ENCODE measurements around the gene GSG1L2. TPM values are rescaled to one million over a fixed set of nuclear protein-coding genes. Genes with fewer than 3 reads are reported as not detected.
"Not testable (repeated sequence)": the region's sequence is repeated elsewhere in the genome, so short reads cannot be mapped to it uniquely, and the experiment has no call there.

The GSG1L2 gene
- total RNA-seq, 2 experiments from 2014 or later: not detected

DNA sequence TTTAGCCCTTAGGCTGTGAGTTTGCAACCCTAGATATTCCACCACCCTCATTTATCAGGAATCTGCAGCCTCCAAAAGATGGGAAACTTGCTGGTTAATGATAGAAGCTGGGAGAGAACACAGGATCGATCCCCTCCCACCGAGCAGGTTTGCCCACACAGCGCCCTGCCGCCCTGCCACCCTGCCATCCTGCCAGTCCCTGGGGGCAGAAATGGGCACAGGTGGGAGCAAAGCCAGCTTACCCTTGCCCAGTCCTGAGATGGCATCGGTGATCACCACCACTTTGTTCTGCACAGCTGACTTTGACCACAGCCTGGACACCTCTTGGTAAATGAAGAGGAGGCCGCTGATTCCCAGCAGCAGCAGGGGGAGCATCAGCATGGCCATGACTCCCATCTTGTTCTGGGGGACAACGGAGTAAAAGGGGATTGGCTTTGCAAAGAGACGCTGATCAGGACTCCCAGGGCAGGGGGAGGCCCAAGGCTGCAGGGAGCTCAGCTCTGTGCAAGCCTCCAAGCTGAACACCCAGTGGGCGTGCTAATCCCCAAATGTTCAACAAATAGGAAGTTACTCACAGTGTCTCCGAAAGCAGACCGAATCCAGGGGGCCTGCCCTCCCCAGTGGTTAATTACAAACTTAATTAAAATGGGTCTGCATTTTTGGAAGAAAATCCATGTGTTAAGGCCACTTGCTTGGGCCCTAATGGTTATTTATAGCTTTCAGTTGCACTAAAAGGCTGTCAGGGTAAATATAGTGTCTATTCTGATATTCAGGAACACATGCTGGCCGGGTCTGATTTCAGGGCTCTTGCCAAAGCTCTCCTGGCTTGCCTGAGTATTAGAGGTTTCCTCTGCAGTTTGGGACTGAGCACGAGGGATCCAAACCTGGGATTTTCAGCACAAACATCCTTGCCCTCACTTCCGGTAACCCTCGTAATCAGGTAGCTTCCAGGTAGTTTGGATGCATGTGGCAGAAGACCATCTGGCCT is 30.7 kb downstream of the GSG1L2 start, which contains the start of gene DHRS7C:
Gene DHRS7C (minus strand): TSS at position 704 of the 988 bp plus-strand sequence. CDS start 308 bp downstream, at position 396.
- DNase-seq: no peak
- no peaks in the 10 kb centered on the region for H3K36me3 Mint-ChIP-seq (ENCODE audit: low read depth)
- CTCF ChIA-PET: interaction anchor here (1.3 kb wide), 1 partner anchor 23 kb away, joined by 3 read pairs; no protein-coding TSS in a partner anchor
- no peaks in the 10 kb centered on the region for H3K9me3 Mint-ChIP-seq
- H3K27me3 Mint-ChIP-seq: no peaks in the 10 kb centered on the region
- H3K4me1 Mint-ChIP-seq: no peaks in the 10 kb centered on the region
- no peak within 1 kb of the TSS for H3K4me3 Mint-ChIP-seq
- H3K27ac Mint-ChIP-seq: no peak within 1 kb of the TSS
- POLR2A ChIA-PET: no interaction called here

DNA sequence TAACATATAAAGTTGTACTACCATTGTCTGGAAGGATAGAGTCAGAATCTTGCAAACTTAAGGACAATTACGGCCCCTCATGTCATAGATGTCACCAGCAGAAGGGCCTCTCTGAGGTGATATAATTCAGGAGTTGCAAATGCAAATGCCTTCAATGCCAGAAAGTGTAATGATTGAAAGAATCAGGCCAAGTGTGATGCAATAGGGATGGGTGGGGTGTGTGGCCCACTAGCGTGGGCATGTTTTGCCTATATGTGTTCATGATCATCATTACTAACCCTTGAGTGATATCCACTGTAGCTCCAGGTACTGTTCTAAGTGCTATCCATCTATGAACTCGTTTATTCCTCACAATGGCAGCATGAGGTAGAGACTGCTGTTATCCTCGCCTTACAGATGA is 31.6 kb downstream of the GSG1L2 start:
- ChIA-PET POLR2A (no interaction called here), CTCF (interaction anchor here (1.3 kb wide), 1 partner anchor 22 kb away, joined by 3 read pairs; no protein-coding TSS in a partner anchor)
- Mint-ChIP-seq H3K27me3 (no peaks in the 10 kb centered on the region), H3K4me3 (no peak overlapping the region), H3K27ac (no peak overlapping the region), H3K36me3 (ENCODE audit: low read depth) (no peaks in the 10 kb centered on the region), H3K4me1 (no peaks in the 10 kb centered on the region), H3K9me3 (no peaks in the 10 kb centered on the region)
- DNase-seq: no peak

DNA sequence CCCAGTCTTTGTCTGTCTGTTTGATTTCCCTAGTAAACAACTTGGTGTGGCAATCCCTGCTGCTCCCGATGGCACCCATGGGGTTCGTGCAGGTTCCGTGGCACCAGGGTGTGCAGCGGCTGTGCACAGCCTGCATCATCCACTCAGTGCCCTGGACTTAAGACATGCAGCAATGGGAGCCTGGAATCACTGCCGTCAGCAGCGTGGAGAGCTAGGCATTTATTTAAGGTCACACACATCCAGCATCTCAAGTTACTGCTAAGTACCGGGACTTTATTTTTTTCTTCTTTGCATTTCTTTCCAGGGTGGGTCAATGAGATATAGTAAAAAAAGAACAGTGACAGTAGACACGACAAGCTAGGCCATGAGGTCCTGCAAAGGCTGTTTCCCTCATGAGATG is 33.3 kb downstream of the GSG1L2 start:
- Mint-ChIP-seq H3K4me3 (no peak overlapping the region), H3K9me3 (no peaks in the 10 kb centered on the region), H3K27ac (no peak overlapping the region), H3K4me1 (no peaks in the 10 kb centered on the region), H3K36me3 (ENCODE audit: low read depth) (no peaks in the 10 kb centered on the region), H3K27me3 (no peaks in the 10 kb centered on the region)
- CTCF ChIA-PET: no interaction called here
- POLR2A ChIA-PET: no interaction called here
- no peak for DNase-seq

DNA sequence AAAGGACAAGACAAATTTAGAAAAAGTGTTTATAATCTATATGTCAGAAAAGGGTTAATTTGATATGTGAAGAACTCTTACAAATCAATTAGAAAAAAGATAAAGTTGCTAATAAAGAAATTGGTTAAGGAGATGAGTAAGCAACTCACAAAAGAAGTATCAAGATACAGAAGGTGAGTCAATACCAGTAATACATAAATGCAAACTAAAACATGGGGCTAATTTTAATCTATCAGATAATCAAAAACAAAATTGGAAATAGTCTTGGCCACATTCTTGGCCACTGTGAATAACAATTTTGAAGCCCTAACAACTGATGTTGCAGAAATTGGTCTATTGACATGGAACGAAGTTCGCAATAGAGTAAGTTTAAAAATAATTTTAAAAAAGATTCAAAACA is 37.3 kb downstream of the GSG1L2 start:
- ChIA-PET CTCF (no interaction called here), POLR2A (no interaction called here)
- H3K27me3 Mint-ChIP-seq: peaks cover 8% of the 10 kb centered on the region
- no peaks in the 10 kb centered on the region for H3K4me1 Mint-ChIP-seq
- H3K4me3 Mint-ChIP-seq: no peak overlapping the region
- no peak for DNase-seq
- no peaks in the 10 kb centered on the region for H3K9me3 Mint-ChIP-seq
- H3K27ac Mint-ChIP-seq: no peak overlapping the region
- no peaks in the 10 kb centered on the region for H3K36me3 Mint-ChIP-seq (ENCODE audit: low read depth)

DNA sequence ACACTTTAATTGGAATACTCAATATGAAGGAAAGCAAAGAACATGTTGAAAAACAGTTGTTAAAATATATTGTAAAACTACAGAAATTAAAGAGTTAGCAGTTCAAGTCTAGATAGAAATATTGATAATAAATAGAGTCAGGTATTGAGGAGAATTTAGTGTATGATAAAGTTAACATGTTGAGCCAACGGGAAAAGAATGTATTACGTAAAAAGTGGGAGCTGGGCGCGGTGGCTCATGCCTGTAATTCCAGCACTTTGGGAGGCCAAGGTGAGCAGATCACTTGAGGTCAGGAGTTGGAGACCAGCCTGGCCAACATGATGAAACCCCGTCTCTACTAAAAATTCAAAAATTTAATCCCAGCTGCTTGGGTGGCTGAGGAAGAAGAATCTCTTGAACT is 38.4 kb downstream of the GSG1L2 start:
- H3K4me1 Mint-ChIP-seq; H3K36me3 Mint-ChIP-seq (ENCODE audit: low read depth); POLR2A ChIA-PET; DNase-seq; H3K27ac Mint-ChIP-seq; H3K27me3 Mint-ChIP-seq; H3K4me3 Mint-ChIP-seq; CTCF ChIA-PET; H3K9me3 Mint-ChIP-seq: not testable (repeated sequence)

DNA sequence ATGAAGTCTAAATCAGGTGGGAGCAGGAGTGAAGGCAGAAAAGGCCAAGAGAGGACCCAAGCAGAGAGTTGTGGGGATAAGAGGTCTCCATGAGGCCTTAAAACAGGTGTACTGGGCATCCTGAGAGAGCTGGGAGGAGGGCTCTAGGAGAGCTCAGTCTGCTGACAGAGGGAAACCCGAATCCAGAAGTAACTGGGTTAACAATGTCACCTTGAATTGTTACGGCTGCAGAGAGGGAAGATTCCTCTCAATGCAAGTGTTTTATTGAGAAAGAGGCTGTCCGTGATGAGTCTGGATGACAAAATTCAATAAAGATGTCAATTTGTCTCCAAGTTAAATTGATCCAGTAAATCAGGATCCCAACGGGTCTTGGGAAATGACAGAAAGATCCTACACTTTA is 38.8 kb downstream of the GSG1L2 start:
- no peak for DNase-seq
- H3K4me1 Mint-ChIP-seq: no peaks in the 10 kb centered on the region
- no peak overlapping the region for H3K4me3 Mint-ChIP-seq
- CTCF ChIA-PET: interaction anchor here (0.6 kb wide), 1 partner anchor 802 kb away, joined by 5 read pairs; no protein-coding TSS in a partner anchor
- POLR2A ChIA-PET: no interaction called here
- H3K9me3 Mint-ChIP-seq: no peaks in the 10 kb centered on the region
- no peaks in the 10 kb centered on the region for H3K36me3 Mint-ChIP-seq (ENCODE audit: low read depth)
- peaks cover 8% of the 10 kb centered on the region for H3K27me3 Mint-ChIP-seq
- no peak overlapping the region for H3K27ac Mint-ChIP-seq

DNA sequence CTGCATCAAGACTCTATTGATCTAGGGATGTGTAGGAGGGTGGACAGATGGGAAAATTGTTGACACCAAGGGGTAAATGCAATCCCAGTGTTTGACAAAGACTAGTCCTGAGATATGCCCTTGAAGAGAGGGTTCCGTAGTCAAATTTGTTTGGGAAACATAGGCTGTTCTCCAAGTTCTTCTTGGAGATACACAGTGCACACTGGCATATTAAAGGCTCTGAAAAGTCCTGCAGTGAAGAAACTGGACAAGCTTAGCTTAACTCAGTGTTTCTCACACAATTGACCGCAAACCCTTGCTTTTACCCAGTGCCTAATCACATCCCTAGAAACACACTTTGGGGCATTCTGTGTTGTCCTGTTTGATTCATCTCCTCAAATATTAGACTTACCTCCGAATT is 41.3 kb downstream of the GSG1L2 start:
- CTCF ChIA-PET: no interaction called here
- H3K4me1 Mint-ChIP-seq: no peaks in the 10 kb centered on the region
- POLR2A ChIA-PET: no interaction called here
- H3K27ac Mint-ChIP-seq: no peak overlapping the region
- H3K27me3 Mint-ChIP-seq: peaks cover 8% of the 10 kb centered on the region
- H3K9me3 Mint-ChIP-seq: no peaks in the 10 kb centered on the region
- no peaks in the 10 kb centered on the region for H3K36me3 Mint-ChIP-seq (ENCODE audit: low read depth)
- DNase-seq: no peak
- no peak overlapping the region for H3K4me3 Mint-ChIP-seq

DNA sequence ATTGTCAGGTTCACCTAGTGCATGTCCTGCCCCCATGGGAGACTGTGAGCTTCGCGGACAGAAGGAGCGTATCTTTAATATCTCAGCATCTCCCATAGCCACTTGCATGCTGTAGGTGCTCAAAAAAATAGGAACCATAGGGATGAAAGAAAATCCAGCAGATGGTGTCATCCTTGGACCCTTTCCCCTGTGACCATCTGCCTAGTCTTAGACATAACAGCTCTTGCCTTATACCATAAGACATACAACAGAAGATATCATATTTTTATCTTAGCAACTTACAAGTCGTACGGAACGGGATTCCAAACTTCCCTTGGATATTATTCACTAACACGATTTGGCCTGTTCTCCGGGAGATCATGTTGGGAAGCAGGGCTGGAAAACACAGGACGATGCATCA is 45.0 kb downstream of the GSG1L2 start:
- Mint-ChIP-seq H3K4me1 (no peaks in the 10 kb centered on the region), H3K27me3 (no peaks in the 10 kb centered on the region), H3K27ac (no peak overlapping the region), H3K4me3 (no peak overlapping the region), H3K36me3 (ENCODE audit: low read depth) (no peaks in the 10 kb centered on the region), H3K9me3 (no peaks in the 10 kb centered on the region)
- no peak for DNase-seq
- ChIA-PET POLR2A (no interaction called here), CTCF (no interaction called here)

DNA sequence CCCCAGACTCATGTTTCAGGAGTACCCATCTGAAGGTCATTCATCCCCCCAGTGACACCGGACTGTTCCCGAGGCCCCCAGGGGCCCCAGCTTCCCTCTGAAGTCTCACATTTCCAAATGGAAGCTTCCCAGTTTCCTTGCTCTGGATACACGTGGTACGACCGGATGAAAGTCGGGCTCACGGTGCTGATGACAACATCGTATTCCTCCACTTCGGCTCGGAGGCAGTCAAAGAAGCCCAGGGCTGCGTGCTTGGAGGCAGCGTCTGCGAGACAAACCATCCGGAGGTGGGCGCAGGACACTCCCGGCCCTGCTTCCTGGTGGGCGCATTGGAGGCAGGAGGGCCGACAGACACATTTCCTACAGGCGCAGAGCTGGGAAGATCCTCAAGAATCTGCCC is 49.2 kb downstream of the GSG1L2 start:
- H3K27ac Mint-ChIP-seq: no peak overlapping the region
- no peaks in the 10 kb centered on the region for H3K4me1 Mint-ChIP-seq
- ChIA-PET CTCF (no interaction called here), POLR2A (no interaction called here)
- H3K36me3 Mint-ChIP-seq (ENCODE audit: low read depth): no peaks in the 10 kb centered on the region
- DNase-seq: no peak
- no peaks in the 10 kb centered on the region for H3K27me3 Mint-ChIP-seq
- no peak overlapping the region for H3K4me3 Mint-ChIP-seq
- no peaks in the 10 kb centered on the region for H3K9me3 Mint-ChIP-seq

DNA sequence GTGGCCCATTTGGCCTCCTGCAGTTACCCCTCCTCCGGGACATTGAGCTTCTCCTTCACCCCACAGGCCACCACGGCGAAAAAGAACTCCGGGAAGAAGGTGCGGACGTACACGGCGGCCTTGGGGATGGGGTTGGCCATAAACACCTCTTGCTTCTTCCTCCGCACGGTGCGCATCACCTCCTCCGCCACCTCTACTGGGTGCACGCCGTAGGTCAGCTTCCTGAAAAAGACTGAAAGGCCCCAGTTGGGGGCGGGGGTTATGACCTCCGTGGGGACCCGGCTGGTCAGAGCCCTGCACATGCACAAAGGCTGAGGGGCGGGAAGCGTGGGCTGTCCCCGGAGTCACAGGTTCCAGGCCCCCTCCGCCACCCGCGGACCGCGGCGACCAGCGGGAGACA is 50.4 kb downstream of the GSG1L2 start:
- H3K9me3 Mint-ChIP-seq: no peaks in the 10 kb centered on the region
- no peak overlapping the region for H3K4me3 Mint-ChIP-seq
- no peak overlapping the region for H3K27ac Mint-ChIP-seq
- H3K36me3 Mint-ChIP-seq (ENCODE audit: low read depth): no peaks in the 10 kb centered on the region
- ChIA-PET CTCF (no interaction called here), POLR2A (no interaction called here)
- no peak for DNase-seq
- H3K4me1 Mint-ChIP-seq: no peaks in the 10 kb centered on the region
- H3K27me3 Mint-ChIP-seq: no peaks in the 10 kb centered on the region

DNA sequence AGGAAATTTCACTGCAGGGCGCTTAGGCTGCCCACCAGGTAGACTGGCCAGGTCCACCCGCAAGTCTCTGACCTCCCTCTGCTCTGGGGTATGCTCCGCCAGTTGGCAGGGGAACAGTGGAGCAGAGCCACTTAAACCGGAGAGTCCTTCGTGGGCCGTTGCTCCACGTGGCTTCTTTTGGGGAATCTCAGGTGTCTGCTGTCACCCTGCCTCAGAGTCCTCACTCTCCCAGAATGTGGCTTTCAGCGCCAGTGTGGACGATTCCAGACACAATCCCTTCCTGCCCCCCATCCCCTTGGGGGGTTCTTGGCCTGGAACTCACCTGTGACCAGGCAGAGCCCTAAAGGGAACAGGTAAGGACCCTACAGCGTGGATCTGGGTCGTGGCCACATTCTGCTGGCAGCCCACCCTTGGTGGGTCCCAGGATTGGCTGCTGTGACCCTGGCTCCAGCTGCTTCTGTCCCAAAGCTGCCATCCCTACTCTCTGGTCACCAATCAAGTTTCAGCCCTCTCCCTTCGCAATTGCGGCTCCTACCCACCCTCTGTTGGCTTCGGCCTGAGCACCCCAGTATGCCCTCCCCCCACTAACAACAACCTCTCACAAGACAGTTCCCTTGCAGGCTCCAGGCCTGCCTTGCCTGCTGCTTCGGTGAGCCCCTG is 52.7 kb downstream of the GSG1L2 start:
- DNase-seq: no peak
- H3K4me1 Mint-ChIP-seq: no peaks in the 10 kb centered on the region
- POLR2A ChIA-PET: no interaction called here
- CTCF ChIA-PET: interaction anchor here (0.8 to 1.8 kb wide), 9 partner anchors 9 to 194 kb away, joined by 3 to 9 read pairs (median 3); partner anchors contain the start of genes CFAP52 and STX8
- no peak overlapping the region for H3K27ac Mint-ChIP-seq
- no peak overlapping the region for H3K4me3 Mint-ChIP-seq
- no peaks in the 10 kb centered on the region for H3K36me3 Mint-ChIP-seq (ENCODE audit: low read depth)
- H3K9me3 Mint-ChIP-seq: no peaks in the 10 kb centered on the region
- H3K27me3 Mint-ChIP-seq: peaks cover 4% of the 10 kb centered on the region

DNA sequence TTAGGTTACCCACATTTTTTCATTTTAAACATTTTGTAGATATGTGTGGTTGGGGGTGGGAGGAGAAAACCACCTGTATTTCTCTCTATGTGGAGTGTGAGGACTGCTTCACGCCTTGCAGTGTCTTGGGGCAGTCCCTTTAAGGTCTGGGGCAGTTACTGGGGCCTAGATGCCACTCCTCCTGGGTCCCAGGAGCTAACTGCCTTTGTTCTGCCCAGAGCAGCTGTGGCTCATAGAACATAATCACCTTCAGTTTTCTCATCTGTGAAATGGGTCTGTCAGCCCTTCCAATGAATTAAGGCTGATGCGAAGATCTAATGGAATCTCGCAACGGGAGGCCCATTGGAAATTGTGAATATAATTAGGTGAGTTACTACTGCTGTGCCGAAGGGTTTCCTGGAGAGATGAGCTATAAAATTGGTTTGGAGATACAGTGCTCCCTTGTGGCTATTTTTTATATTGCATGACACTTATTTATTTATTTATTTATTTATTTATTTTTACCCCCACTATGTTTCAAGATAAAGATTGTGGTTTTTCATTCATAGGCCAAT is 53.4 kb downstream of the GSG1L2 start:
- Mint-ChIP-seq H3K27me3 (peaks cover 5% of the 10 kb centered on the region), H3K4me3 (no peak overlapping the region), H3K4me1 (peaks cover 4% of the 10 kb centered on the region), H3K9me3 (no peaks in the 10 kb centered on the region), H3K27ac (no peak overlapping the region), H3K36me3 (ENCODE audit: low read depth) (no peaks in the 10 kb centered on the region)
- DNase-seq: no peak
- ChIA-PET POLR2A (no interaction called here), CTCF (interaction anchor here (0.5 to 1.8 kb wide), 12 partner anchors 8 to 193 kb away, joined by 3 to 9 read pairs (median 3); partner anchors contain the start of genes CFAP52, DHRS7C and STX8)

DNA sequence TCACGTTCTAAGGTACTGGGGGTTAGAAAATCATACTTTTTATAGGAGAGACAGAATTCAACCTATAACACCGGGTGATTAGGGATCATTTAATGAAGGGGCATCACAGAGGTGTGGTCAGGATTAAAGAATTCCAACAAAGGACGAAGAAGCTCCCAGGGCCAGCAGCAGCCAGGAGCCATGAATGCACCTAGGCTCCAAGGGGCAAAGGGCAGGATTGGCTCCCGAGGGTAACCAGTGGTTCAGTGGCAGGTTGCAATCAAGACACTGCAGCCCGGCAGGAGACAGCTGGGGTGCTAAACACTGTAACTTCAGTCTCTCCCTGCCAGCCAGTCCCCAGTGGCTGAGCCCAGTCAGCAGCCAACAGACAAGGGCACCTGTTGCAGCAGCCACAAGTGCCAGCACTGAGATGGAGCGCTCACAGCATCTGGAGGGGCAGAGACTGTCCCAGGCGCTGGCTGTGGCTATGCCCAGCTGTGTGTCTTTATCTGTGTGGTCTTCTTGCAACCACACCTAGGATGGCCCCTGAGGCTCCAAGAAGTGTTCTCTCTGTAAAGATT is 54.4 kb downstream of the GSG1L2 start:
- Mint-ChIP-seq H3K9me3 (no peaks in the 10 kb centered on the region), H3K27me3 (peaks cover 5% of the 10 kb centered on the region), H3K4me1 (peaks cover 7% of the 10 kb centered on the region), H3K36me3 (ENCODE audit: low read depth) (no peaks in the 10 kb centered on the region), H3K4me3 (no peak overlapping the region), H3K27ac (no peak overlapping the region)
- CTCF ChIA-PET: interaction anchor here (1.8 kb wide), 1 partner anchor 12 kb away, joined by 5 read pairs; no protein-coding TSS in a partner anchor
- POLR2A ChIA-PET: no interaction called here
- DNase-seq: no peak

Measured in activated CD4-positive, alpha-beta memory T cell treated with anti-CD3 and anti-CD28 coated beads, Interleukin-2, amount 10 ng/mL, durations not matched to agents 7 days and 5 days (primary cell).